GM04504 (cell line): ENCODE data around the gene LRRFIP2.
"Not testable (repeated sequence)": the region's sequence is repeated elsewhere in the genome, so short reads cannot be mapped to it uniquely, and the experiment has no call there.

Source experiments
- DNase-seq: peaks from one replicate; pipeline ENCODE4 v3.0.0-alpha.2; 2012; ENCODE audit warnings: low read depth

The LRRFIP2 gene

GRCh38 chr3:37064747-37065146 lies 109.6 kb downstream of the LRRFIP2 start:
- no peak for DNase-seq

GRCh38 chr3:37058117-37058516 lies 116.3 kb downstream of the LRRFIP2 start:
- DNase-seq: no peak

DNA sequence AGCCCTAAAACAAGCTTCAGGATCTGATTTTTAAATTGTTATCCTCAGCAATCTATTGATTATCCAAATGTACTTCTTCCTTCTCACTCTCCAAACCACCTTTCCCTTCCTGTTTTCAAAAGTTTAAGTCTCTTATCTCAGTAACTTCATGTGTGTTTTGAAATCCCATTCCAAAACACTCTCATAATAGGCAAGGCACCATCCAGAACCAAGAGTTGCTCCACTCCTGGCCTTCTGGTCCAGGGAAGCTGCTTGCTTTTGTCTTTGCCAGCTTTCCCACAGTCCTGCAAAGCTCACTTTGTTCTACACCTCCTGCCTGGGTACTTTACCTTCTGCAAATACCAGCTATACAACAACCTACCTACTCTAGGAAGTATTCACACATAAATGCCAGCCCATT lies 117.6 kb downstream of the LRRFIP2 start:
- no peak for DNase-seq

DNA sequence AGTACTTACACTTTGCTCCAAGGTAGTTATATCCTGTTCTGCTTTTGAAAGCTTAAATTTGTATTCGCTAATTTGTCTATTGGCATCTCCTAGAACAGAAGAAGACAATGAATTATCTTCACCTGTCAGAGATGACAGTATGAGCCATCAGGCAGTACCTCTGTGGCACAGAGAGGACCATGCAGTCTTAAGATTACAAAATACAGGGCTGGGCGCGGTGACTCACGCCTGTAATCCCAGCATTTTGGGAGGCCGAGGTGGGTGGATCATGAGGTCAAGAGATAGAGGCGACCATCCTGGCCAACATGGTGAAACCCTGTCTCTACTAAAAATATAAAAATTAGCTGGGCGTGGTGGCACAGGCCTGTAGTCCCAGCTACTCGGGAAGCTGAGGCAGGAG lies 119.3 kb downstream of the LRRFIP2 start:
- DNase-seq: not testable (repeated sequence)

DNA sequence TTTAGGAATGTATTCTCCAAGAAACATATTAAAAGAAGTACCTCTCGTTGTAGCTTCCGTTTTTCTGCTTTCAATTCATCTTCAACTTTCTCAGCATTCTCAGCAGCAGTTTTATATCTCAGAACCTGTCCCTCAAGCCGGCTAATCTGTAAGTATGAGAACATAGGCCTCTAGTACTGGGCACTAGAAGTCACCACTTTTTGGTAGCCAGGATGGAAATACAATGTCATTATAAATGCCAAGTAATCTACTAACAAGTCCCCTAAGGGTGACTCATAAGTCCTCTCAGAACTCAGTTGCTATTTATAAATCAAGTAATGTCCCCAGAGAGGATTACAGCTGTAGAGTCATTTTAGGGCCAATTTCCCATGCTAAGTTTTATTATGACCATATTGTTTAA lies 120.0 kb downstream of the LRRFIP2 start:
- peak; percentile 66 for DNase-seq

- no peak for DNase-seq
Observed at GRCh38 chr3:37053753-37054152, 120.6 kb downstream of the LRRFIP2 start.

DNA sequence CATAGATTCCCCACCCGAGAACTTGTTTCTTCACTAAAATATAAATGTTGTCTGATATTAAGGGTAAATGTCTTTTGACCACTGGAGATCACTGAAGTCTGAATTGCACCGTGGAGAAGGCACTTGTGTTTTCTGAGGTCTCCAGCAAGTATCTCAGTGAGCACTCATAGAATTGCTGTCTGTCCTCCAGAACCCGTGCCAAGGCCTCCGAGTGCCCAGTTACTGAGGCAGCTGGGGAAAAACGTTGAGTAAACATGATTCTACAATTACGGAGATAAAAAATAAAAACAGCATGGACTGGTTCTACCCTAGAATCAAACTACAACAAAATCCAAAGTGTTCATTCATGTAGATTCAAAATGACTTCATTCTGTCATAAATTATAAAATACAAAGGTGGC lies 121.0 kb downstream of the LRRFIP2 start:
- no peak for DNase-seq

GRCh38 chr3:37052860-37053259 lies 121.5 kb downstream of the LRRFIP2 start:
- DNase-seq: no peak

- DNase-seq: no peak
Observed at GRCh38 chr3:37050282-37050681, 124.1 kb downstream of the LRRFIP2 start.

DNA sequence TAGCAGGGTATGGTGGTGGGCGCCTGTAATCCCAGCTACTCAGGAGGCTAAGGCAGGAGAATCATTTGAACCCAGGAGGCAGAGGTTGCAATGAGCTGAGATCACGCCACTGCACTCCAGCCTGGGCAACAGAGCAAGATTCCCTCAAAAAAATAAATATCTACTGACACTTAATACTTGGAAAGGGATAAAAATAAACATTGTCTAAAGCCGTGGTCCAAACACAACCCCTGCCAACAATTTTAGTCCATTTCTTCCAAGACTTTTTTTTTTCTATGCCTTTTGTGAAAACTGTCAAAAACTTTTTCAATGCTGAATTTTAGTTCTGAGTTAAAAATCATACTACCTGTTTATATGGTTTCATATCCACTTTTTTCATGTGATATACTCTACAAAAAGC lies 131.7 kb downstream of the LRRFIP2 start:
- DNase-seq: not testable (repeated sequence)

GRCh38 chr3:37041546-37042195 lies 132.7 kb downstream of the LRRFIP2 start:
- no peak for DNase-seq

DNA sequence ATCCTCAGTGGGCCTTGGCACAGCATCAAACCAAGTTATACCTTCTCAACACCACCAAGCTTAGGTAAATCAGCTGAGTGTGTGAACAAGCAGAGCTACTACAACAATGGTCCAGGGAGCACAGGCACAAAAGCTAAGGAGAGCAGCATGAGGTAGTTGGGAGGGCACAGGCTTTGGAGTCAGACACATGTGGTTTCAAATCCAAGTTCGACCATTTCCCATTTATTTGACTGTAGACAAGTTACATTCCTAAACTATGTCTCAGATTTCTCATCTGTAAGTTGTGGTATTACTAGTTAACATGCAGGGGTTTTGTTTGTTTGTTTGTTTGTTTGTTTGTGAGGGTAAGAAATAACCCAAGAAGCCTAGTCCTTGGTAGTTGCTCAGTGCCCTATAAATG lies 134.2 kb downstream of the LRRFIP2 start:
- DNase-seq: no peak

DNA sequence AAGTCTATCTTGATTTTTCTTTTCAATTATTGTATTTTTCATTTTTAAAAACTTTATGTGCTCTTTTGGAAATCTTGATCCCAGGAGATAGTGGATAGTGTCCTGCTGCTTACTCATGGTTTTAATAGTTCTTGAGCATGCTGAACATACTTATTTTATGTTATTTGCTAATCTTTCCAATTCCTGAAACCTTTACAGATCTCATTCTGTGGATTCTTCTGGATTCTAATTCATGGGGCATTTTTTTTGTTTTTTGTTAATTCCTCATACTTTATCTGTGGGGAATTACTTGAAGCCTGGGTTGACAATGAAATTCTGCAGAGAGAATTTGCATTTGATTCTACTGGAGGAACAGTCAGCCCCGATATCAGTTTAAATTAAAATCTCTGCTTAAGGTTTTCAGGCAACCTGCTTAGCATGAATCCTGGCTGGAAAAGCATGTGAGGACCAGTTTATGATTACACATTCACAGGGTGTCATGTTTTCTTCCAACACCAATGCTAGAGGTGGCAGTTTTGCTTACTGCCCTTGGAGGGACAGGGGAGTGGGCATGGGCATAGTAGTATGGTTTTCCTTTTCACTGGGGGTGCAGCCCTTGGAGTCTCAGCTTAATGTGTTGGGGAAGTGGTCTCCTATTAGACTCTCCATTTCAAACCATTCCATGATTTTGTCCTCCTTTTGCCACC lies 135.1 kb downstream of the LRRFIP2 start:
- DNase-seq: no peak

DNA sequence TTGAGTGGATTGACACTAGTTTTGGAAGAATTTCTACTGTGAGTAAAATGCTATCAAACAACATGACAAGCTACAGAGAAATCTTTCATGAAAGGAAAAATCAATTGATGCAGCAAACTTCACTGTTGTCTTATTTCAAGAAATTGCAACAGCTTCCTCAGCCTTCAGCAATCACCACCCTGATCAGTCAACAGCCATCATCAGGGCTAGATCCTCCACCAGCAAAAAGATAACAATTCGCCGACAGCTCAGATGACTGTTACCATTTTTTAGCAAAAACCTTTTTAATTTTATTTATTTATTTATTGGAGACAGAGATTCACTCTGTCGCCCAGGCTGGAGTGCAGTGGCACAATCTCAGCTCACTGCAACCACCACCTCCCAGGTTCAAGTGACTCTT lies 137.0 kb downstream of the LRRFIP2 start:
- no peak for DNase-seq

DNA sequence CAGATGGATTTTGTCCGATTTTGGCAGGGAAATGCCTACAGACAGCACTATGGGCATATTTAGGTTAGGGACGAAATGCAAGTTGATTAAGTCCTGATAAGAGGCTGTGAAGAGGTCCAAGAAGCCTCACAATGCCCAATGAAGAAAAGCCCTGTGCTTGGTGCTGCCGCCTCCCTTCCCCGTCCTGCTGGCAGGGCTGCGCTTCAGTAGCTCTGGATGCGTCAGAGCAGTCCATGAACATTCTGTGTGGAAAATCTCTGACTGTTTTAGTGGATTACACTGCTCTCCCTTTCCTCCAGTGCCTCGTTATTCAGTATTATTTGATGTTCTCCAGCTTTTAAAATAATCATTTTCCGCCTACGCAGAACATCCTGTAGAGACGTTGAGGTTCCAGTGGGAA lies 141.4 kb downstream of the LRRFIP2 start:
- DNase-seq: no peak

DNA sequence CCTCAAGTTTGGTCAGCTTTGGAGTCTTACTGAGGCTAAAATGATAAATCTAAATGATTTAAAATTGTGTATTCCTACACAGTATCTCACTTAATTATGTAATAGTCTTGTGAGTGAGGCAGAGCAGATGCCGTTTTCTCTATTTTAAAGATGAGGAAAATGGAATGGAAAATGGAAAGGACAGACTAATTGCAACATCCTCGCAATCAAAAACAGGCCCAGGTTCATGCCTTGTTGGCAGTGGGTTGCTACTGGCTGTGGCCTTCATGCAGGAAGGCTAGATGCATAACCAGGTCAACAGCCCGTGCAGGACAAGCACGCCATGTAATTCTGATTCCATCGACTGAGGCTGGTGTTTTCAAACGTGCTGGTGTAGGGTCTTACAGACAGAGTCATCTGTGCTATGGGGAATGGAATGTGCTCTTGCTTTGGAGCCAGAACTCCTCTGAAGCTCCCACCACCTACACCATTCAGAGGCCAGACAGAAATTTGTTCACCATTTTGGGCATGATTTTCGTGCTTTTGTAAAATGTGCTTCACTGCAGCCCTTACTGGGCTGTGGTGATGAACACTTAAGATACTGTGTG lies 143.2 kb downstream of the LRRFIP2 start:
- DNase-seq: no peak

DNA sequence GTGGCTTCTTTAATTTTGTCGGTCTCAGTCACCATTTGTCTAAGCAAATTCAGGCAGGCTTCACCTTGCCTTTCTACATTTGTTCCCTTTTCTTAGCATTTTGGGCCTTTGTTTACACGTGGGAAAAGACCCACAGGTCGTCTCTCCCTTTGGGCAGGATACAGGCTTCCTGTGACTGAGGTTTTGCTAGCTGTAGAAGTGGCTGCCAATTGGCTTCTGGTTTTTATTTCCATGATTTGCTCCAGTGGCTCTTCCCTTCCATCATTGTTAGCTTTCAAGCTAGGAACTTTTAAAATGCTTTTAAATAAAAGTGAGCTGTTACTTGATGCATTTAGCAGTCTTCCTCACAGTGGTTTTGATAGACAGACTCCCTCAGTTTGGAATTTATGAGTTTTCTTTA lies 143.8 kb downstream of the LRRFIP2 start:
- no peak for DNase-seq

- no peak for DNase-seq
Observed at GRCh38 chr3:37029516-37030163, 144.7 kb downstream of the LRRFIP2 start.

GRCh38 chr3:37029111-37029510 lies 145.3 kb downstream of the LRRFIP2 start:
- no peak for DNase-seq

- DNase-seq: no peak
Observed at GRCh38 chr3:37028329-37028728, 146.1 kb downstream of the LRRFIP2 start.

DNA sequence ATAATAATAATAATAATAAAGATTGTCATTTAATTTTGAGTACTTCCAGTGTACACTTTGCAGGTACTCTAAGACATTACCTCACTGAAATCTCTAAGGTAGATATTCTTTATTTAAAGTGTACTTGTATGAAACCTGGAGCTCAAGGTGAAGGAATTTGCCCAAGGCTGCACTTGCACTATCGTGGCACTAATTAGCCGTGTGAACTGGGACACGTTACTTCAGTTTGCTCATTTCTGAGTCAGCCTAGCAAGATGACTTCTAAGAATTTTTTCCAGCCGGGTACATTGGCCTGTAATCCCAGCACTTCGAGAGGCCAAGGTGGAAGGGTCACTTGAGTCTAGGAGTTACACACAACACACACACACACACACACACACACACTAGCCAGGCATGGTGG lies 147.5 kb downstream of the LRRFIP2 start:
- no peak for DNase-seq

GRCh38 chr3:37025561-37026335 lies 148.6 kb downstream of the LRRFIP2 start:
- DNase-seq: no peak
